Stimulated activated naive CD8-positive, alpha-beta T cell treated with anti-CD3 and anti-CD28 coated beads, Interleukin-15, Interleukin-2, amounts not matched to agents 100 U/mL and 50 U/mL, for 24 hours (primary cell): Measurements from ENCODE around the gene ZNF384.

Source experiments
- ATAC-seq: fragments of 150-1000 bp; cut with Tn5 transposase; one replicate; pipeline ENCODE4 v1.10.0; 2021
- DNase-seq: peaks from one replicate; pipeline ENCODE4 v3.0.0; 2021

Gene ZNF384

GRCh38 chr12:6699259-6699988, 10.2 kb upstream of the ZNF384 start:
- ATAC-seq: no peak

DNA sequence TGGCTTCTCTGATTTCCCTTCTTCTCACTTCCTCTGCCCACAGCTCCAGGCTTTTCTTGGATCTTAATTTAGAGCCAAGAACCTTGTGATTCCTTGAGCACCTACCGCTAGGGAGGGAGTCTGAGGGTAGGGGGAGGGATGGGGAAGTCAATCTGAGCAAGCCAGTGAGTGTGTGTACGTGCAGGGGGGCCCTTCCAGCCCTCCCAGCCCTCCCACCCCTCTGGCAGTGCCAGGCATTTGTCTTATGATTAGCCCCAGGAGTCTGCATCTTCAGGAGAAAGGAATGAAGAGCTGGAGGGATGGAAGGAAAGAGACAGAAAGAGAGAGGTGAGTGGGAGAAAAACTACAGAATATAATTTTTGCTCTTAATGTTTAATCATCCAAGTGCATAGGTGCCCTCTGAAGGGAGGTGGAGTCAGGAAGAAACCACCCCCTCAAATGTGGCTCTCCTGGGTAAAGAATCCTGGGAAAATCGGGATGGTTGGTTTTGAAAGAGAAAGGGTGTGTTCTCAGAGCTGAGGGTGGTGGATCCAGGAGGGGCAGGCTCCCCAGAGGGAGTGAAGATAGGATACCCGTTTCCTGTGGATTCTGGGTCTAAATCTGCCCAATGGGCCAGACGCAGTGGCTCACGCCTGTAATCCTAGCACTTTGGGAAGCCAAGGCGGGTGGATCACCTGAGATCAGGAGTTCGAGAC, 9.3 kb upstream of the ZNF384 start:
- DNase-seq (no peak), ATAC-seq (no peak)

More at GRCh38 chr12:6699259-6699988, 10.2 kb upstream of the ZNF384 start:
- DNase-seq: no peak

DNA sequence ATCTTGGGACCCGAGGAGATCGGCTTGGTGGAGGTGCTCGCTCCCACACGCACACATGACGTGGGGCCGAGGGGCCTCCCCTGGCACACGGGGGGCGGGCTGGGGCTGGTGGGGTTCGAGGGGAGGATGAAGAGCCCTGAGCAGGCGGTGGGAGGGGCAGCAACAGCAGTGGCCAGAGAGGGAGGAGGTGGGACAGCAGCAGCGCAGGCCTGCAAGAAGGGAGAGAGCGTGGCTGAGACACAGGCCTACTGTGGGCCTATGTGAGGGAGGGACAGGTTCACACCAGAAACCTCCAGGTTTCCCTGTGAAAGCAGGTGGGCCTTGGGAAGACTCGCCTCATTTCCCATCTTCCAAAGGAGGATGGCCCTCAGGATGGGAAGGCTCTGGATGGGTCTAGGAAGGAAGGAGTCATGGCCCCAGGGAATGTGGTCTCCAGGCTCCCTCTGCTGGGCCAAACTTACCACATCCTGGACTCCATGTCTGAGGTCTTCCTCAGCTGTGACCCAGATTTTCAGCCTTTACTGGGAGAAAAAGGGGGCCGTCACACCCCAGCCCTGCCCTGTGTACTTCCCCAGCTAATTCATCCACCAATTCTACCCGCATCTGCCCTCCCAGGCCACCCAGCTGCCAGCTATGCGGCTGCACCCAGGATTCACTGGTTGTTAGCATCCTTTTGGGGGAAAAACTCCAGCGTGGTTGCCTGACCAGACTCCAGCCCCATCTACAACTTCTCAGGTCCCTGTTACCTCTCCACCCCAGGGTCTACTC, 8.6 kb upstream of the ZNF384 start:
- DNase-seq (peak; percentile 34), ATAC-seq (no peak)

DNA sequence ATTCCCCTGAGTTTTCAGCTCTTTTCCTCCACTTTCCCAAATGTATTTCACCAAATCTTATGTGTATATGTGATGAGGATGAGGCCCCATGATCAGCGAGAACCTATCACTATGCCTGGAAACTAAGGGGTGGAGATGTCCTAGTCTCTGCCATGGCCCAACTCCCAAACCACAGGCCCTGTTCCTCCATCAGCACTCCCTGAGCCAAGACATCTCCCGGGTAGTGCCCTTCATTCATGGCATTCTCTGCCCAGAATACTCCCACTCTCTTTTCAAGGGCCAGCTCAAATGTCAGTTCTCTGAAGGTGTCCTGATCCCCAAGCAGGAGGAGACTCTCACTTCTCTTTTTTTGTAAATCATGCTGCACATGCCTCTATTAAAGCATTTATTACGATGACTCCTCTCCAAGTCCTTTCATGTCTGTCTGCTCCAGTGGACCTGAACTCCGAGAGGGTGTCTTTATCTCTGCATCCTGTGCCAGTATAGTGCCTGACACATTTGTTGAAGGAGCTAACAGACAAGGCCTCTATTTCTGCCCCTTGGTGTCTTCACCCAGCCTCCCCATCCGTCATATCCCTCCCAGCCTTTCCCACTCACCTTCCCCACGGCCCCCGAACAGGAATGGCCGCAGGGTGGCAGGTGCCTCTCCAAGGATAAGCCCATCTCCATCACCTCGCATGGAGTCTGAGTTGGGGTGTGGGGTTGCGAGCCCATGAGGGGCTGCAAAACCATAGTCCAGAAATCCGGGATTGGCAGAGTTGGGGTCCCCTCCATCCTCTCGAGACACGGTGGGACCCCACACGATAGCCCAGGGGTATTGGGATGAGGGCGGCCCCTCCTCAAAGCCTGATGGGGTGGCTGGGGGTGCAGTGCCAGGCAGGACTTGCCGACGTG, 7.8 kb upstream of the ZNF384 start:
- ATAC-seq: no peak
- no peak for DNase-seq

DNA sequence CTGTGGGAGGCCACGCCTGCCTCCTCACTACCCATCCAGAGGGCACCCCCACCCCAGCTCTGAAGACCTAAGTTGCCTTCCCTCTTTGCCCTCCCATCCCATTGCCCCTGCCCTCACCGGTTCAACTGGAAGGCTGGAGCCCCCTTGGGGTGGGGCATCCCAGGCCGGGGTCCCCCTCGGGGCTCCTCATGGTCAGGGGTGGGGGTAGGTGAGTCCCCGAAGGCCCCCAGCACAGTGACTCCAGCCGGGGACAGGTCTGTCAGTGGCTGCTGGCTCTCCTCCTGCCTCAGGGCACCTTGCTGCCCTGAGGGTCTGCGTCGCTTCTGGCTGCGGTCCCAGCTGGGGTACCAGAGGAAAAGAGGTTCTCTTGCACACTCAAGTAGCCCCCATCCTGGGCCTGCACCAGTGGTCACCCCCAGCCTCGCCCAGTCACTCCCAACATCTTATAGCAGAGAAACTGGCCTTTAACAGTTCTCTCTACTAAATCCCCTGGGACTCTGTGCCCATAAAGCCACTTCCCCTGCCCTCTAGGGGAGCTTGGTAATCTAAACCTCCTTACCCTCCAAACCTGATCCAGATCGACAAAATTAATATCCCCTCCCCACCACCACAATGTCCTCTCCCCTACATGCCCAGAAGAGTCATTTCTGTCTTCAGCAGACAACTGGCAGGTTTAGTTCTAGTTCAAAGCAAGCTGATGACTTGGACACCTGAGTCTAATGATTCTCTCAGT, 6.3 kb upstream of the ZNF384 start:
- ATAC-seq: peak; percentile 3
- no peak for DNase-seq

DNA sequence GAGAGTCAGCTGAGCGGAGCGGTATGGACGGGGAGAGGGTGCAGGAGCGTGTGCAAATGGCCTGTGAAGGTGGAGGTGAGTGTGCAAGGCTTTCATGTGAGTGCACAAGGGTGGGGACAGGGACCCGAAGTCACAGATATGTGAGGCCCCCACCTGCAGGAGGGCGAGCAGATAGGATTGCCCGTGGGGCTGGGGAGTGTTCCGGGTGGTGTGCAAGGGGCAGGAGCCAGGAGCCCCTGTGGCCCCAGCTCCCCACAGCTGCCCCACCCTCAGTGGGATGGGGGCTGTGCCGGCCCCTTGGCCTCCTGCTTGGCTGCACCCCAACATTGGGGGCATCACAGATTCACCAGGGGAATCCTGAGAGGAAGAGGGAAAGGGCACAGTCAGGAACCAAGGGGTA, 5.5 kb upstream of the ZNF384 start:
- ATAC-seq: no peak
- no peak for DNase-seq

- DNase-seq (no peak), ATAC-seq (no peak)
Observed at GRCh38 chr12:6693832-6694355, 4.7 kb upstream of the ZNF384 start.

GRCh38 chr12:6692888-6693287, 3.7 kb upstream of the ZNF384 start:
- no peak for DNase-seq
- no peak for ATAC-seq

DNA sequence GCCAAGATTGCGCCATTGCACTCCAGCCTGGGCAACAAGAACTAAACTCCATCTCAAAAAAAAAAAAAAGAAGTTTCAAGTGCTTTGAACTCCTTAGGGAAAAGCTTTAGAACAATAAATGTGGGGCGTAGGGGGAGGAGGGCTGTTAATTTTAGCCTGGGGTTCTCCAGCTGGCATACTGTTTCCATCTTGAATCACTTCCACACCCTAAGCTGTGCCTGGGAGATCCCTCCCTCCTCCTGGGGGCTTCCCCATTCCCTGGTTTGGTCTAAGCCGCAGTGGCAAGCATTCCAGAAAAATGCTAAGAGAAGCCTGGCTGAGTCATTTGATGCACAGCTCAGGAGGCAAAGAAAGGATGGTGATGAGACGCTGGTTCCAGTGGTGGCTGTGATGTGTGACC, 2.3 kb upstream of the ZNF384 start:
- ATAC-seq (no peak), DNase-seq (no peak)

- DNase-seq (peak; percentile 48), ATAC-seq (peak; percentile 4)
Observed at GRCh38 chr12:6688543-6688998, 604 bp downstream of the ZNF384 start.

DNA sequence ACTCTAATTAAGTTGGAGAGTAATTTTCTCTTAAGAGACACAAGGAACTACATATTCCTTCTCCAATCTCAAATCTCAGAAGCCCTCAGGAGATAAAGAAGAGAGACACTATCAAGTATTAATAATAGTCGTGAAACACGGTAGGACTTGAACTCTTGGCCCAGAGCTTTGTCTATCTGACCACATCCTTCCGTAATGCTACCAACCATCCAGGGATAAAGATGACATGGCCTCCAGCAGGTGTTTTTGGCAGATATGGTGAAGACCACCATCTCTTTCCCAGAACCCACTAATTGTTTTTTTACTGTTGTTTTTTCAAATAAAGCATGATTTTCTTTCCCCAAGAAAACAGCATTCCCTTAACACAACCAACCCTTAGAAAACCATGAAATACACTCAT, 3.4 kb downstream of the ZNF384 start:
- no peak for ATAC-seq
- no peak for DNase-seq

- ATAC-seq (no peak), DNase-seq (peak; percentile 52)
Observed at GRCh38 chr12:6684609-6685008, 4.6 kb downstream of the ZNF384 start.

- DNase-seq: no peak
- no peak for ATAC-seq
Observed at GRCh38 chr12:6676962-6677361, 12.2 kb downstream of the ZNF384 start.

GRCh38 chr12:6672143-6672542, 17.0 kb downstream of the ZNF384 start:
- ATAC-seq (no peak), DNase-seq (no peak)

GRCh38 chr12:6667559-6668210, 21.5 kb downstream of the ZNF384 start:
- no peak for DNase-seq
- no peak for ATAC-seq

DNA sequence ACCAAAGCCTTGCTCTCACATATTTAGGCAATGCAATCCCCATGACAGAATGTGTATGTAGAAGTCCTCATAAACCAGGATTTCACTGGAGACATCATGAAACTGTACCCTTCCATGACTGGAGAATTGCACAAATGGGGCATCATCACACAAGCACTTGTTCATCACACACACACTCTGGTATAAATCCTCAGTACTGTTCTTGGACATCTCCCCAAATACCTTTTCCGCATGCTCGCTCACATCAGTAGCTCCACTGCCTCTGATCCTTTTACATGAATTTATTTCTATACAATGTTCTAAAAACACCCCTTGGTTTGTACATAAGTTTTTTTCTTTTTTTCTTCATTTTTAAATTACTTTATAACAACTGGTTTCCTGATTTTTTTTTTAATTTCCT, 23.0 kb downstream of the ZNF384 start:
- DNase-seq: no peak
- no peak for ATAC-seq

DNA sequence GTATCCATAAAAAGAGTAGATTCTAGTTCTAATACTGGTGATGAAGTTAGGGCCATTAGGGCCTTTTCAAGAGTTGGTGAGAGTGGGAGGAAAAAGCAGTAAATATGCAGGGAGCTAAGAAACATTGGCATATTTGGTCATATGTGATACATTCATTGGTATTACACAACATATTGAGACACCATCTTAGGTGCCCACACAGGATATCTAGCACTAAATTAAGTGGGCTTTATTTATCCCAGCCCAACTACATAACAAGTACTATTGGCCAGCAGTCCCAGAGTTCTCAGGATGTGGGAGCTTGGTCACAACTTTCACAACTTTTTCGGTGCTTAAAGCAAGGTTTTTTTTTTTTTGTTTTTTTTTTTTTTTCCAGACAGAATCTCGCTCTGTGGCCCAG, 24.3 kb downstream of the ZNF384 start:
- DNase-seq (no peak), ATAC-seq (no peak)

- ATAC-seq: peak; percentile 100
- DNase-seq: peak; percentile 93
Observed at GRCh38 chr12:6662906-6663742, 26.1 kb downstream of the ZNF384 start, which contains the start of gene ING4. TSS of gene ING4 (minus strand) at chr12:6663119. CDS start at chr12:6663101, 18 bp downstream.

DNA sequence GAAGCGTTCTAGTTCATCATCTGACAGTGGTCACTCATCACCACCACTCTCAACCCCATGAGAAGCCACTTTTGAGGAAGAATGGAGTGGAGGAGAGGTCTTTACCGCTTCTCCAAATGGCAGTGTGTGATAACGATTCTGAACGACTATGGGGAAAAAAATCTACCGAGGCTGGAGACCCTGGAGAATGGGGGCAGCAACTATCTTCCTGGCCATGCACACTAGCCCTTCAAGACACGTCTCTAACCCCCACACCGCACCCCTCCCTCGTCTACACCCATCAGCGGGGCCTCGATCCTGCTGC, 26.6 kb downstream of the ZNF384 start:
- no peak for DNase-seq
- peak; percentile 20 for ATAC-seq

DNA sequence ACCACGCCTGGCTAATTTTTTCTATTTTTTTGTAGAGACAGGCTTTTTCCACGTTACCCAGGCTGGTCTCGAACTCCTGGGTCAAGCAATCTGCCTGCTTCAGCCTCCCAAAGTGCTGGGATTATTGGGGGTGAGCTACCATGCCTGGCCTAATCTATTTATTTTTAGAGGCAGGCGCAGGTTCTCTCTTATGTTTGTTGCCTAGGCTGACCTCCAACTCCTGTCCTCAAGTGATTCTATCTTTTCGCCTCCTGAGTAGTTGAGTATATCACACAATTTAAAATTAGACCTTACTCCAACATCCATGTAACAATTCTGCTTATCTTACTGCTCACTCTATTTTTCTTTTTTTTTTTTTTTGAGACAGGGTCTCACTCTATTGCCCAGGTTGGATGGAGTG, 35.2 kb downstream of the ZNF384 start:
- DNase-seq (no peak), ATAC-seq (no peak)
